ENCODE measurements around the gene RGS6.
A peak's percentile ranks its signal among the peaks of the same experiment; 100 is the strongest.

Gene RGS6

GRCh38 chr14:72169521-72169920 lies 237.3 kb downstream of the RGS6 start:
- peak; percentile 20 for DNase-seq

- DNase-seq: no peak
Measured at GRCh38 chr14:72172049-72172448, 239.8 kb downstream of the RGS6 start.

GRCh38 chr14:72172597-72172996 lies 240.4 kb downstream of the RGS6 start:
- DNase-seq: no peak

- DNase-seq: no peak
Measured at GRCh38 chr14:72173038-72173720, 240.9 kb downstream of the RGS6 start.

GRCh38 chr14:72177251-72177650 lies 245.0 kb downstream of the RGS6 start:
- no peak for DNase-seq

- no peak for DNase-seq
Measured at GRCh38 chr14:72178517-72178916, 246.3 kb downstream of the RGS6 start.

- DNase-seq: no peak
Measured at GRCh38 chr14:72182708-72183432, 250.6 kb downstream of the RGS6 start.

GRCh38 chr14:72183631-72184030 lies 251.4 kb downstream of the RGS6 start:
- no peak for DNase-seq

GRCh38 chr14:72186523-72186922 lies 254.3 kb downstream of the RGS6 start:
- no peak for DNase-seq

GRCh38 chr14:72196237-72197015 lies 264.2 kb downstream of the RGS6 start:
- DNase-seq: no peak

GRCh38 chr14:72201645-72202044 lies 269.4 kb downstream of the RGS6 start:
- no peak for DNase-seq

GRCh38 chr14:72213424-72213823 lies 281.2 kb downstream of the RGS6 start:
- DNase-seq: no peak

GRCh38 chr14:72215080-72215479 lies 282.9 kb downstream of the RGS6 start:
- DNase-seq: no peak

- DNase-seq: no peak
Measured at GRCh38 chr14:72217135-72217534, 284.9 kb downstream of the RGS6 start.

GRCh38 chr14:72222046-72222445 lies 289.8 kb downstream of the RGS6 start:
- DNase-seq: no peak

- no peak for DNase-seq
Measured at GRCh38 chr14:72236629-72237028, 304.4 kb downstream of the RGS6 start.

GRCh38 chr14:72237722-72238666 lies 305.8 kb downstream of the RGS6 start:
- no peak for DNase-seq

- no peak for DNase-seq
Measured at GRCh38 chr14:72243309-72244293, 311.4 kb downstream of the RGS6 start.

GRCh38 chr14:72247896-72248465 lies 315.8 kb downstream of the RGS6 start:
- DNase-seq: no peak

- no peak for DNase-seq
Measured at GRCh38 chr14:72253503-72253902, 321.3 kb downstream of the RGS6 start.

All from NCI-H2171 treated with DMSO at 0.1 percent for 48 hours (cell line).